Testis (tissue), 2 donors: Measurements from ENCODE around the gene ANKRD33.

Experiments
- CTCF ChIP-seq, 3 experiments: fragments of 450-650 bp in 2 of 3; fragments of 200-600 bp in 1 of 3; sonication (generic) in 1 of 3; IDR thresholded peaks; one replicate each; pipeline ENCODE4 v1.5.1; 2016 to 2019; ENCODE audit warnings: antibody characterized with exemption in 3 of 3, mild to moderate bottlenecking in 2 of 3, moderate library complexity in 1 of 3
- POLR2A ChIP-seq: fragments of 450-650 bp; IDR thresholded peaks from one replicate; pipeline ENCODE4 v1.6.1; 2017; ENCODE audit warnings: antibody characterized with exemption, mild to moderate bottlenecking, moderate library complexity

DNA sequence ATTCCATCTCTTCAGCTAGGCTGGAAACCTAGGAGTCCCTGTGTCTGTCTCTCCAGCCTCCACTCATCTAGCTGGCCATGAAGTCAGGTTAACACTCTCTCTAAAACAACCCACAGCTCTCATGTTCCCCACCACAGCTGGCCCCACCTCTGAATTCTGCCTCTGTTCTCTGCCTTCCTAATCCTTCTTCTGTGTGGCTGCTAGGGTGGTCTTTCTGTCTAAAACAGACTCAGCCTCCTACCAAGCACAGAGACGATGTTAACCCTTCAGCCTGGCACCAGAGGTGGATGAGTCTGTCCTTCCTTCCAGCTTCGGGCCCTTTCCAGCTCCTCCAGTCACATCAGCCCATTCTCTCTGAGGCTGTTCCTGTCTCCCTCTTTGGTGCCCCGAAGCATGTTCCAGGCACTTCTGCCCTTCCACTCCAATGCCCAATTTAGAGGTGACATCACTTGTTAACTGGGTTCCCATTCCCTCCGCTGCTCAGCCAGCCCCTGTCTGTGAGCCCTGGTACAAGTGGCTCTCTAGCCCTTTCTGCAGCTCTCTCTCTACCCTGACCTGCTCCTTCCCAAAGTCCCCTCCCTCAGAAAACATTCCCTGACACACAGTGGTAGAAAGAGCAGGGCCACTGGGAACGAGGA is 48.5 kb upstream of the ANKRD33 start:
- TF ChIP-seq CTCF (IDR thresholded peaks at IDR 0.05) = no peak
- no peak for TF ChIP-seq POLR2A
